ENCODE measurements around the gene CRYL1.
"Not testable (repeated sequence)": the region's sequence is repeated elsewhere in the genome, so short reads cannot be mapped to it uniquely, and the experiment has no call there.

Gene CRYL1

DNA sequence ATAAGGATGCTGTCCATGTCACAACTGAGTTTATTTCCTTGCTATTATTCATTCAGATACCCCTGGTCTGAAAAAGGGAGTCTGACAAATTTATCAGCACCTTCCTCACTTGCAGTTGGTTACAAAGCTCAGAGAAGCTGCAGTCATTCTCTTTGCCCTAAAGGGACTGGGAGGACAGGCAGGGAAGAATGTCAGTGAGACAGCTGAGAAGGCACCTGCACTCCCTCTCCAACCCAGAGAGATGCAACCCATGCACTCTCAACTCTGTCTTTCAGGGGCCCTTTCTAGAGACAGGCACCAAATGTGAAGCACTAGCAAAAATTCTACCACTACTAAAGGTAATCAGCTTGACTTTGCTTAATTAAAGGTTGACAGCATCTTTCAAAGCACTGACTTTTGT is 83.3 kb downstream of the CRYL1 start:
- H3K4me3 ChIP-seq (ENCODE audit: low read length): no peak overlapping the region
- TF ChIP-seq, protein P1, sequence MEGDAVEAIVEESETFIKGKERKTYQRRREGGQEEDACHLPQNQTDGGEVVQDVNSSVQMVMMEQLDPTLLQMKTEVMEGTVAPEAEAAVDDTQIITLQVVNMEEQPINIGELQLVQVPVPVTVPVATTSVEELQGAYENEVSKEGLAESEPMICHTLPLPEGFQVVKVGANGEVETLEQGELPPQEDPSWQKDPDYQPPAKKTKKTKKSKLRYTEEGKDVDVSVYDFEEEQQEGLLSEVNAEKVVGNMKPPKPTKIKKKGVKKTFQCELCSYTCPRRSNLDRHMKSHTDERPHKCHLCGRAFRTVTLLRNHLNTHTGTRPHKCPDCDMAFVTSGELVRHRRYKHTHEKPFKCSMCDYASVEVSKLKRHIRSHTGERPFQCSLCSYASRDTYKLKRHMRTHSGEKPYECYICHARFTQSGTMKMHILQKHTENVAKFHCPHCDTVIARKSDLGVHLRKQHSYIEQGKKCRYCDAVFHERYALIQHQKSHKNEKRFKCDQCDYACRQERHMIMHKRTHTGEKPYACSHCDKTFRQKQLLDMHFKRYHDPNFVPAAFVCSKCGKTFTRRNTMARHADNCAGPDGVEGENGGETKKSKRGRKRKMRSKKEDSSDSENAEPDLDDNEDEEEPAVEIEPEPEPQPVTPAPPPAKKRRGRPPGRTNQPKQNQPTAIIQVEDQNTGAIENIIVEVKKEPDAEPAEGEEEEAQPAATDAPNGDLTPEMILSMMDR (conservative IDR thresholded peaks at IDR 0.05; ENCODE audit: low read length): no peak
- no peak for DNase-seq (ENCODE audit: low read depth)

DNA sequence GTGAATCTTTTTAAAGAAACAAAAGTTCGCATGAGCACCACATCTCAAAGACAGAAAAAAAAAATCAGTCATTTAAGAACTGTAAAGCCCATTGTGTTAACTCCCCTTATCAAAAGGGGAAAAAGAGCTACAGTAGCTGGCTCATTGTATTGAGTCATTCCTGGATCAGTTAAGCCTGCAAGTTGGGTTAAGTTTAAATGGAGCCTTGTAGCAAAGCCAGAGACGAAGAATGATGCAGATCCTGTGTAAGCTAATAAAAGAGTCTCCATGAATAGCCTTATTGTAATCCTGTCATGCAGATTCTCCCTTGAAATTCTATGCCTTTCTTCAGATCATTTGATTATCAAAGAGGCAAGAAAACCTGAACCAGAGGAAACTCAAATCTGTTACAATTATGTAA is 83.8 kb downstream of the CRYL1 start:
- H3K4me3 ChIP-seq (ENCODE audit: low read length): no peak overlapping the region
- TF ChIP-seq, protein P1 (conservative IDR thresholded peaks at IDR 0.05; ENCODE audit: low read length): no peak
- no peak for DNase-seq (ENCODE audit: low read depth)

DNA sequence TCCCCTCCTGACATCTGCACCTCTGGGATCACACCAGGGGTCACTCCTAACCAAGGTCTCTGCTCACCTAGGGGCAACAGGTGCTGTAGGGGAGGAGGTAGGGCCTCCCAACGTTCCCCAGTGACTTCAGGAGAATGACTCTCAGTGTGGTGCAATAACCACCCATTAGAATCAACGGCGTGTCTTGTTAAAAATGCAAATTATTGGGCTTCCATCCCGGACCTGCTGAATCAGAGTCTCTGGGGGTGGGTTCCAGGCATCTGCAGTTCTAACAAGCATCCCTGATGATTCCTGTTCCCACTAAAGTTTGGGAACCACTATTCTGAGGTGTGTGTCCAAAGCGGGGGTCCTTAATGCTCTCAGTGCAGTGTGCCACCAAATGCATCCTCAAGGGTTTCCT is 84.6 kb downstream of the CRYL1 start:
- no peak for DNase-seq (ENCODE audit: low read depth)
- H3K4me3 ChIP-seq (ENCODE audit: low read length): no peak overlapping the region
- TF ChIP-seq, protein P1 (conservative IDR thresholded peaks at IDR 0.05; ENCODE audit: low read length): no peak

DNA sequence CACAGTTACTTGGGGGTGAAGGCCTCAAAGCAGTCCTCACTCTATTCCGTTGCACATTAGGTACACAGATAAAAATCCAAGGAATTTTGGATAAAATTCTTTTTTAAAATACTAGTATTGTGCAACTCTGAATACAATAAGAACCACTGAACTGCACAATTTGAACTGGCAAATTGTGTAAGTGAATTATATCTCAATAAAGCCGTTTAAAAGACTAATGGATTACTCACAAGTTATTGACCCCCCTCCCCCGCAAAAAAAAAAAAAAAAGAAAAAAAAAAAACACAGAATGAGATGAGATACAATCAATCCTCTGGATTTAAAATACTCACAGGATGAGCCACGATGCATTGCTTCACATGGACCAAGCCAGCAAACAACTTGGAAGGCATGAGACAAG is 86.4 kb downstream of the CRYL1 start:
- TF ChIP-seq, protein P1 (conservative IDR thresholded peaks at IDR 0.05; ENCODE audit: low read length): no peak
- peak; percentile 38 for DNase-seq (ENCODE audit: low read depth)
- no peak overlapping the region for H3K4me3 ChIP-seq (ENCODE audit: low read length)

DNA sequence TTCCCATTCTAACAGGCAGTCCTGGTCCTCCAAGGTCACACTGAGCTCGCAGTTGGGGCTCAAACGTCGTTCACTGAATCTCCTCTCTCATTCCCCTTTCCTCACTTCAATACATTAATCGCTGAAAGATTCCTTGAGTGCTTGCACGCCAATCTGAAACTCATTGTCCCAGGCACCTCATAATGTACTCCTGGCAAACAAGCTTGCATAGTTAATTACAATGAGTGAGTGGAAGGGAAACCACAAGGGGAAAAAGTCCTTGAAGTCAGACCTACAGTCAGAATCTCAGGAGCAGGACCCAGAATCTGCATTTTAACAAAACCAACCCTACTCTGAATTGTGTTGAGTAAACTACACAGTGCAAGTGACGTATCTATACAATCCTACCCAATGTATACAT is 86.9 kb downstream of the CRYL1 start:
- no peak overlapping the region for H3K4me3 ChIP-seq (ENCODE audit: low read length)
- DNase-seq (ENCODE audit: low read depth): no peak
- TF ChIP-seq, protein P1 (conservative IDR thresholded peaks at IDR 0.05; ENCODE audit: low read length): no peak

DNA sequence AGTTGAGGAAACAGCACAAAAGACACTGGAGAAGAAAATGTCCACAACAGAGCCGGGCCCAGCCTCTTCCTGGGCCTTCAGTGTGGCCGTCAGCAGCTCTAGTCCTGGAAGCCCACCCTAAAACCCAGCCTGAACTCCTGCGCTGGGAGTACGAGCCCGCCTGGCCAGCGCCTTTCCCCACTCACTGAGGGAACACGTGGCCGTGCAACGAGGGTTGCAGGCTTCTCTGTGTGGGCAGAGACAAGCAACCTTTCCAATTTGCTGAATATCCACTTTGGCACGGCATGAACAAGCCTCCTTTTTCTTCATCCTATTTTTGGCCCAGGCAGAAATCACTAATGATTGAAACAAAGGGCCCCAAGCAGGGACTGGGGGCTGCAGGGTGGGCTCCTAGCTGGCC is 89.2 kb downstream of the CRYL1 start:
- TF ChIP-seq, protein P1 (conservative IDR thresholded peaks at IDR 0.05; ENCODE audit: low read length): no peak
- H3K4me3 ChIP-seq (ENCODE audit: low read length): no peak overlapping the region
- no peak for DNase-seq (ENCODE audit: low read depth)

DNA sequence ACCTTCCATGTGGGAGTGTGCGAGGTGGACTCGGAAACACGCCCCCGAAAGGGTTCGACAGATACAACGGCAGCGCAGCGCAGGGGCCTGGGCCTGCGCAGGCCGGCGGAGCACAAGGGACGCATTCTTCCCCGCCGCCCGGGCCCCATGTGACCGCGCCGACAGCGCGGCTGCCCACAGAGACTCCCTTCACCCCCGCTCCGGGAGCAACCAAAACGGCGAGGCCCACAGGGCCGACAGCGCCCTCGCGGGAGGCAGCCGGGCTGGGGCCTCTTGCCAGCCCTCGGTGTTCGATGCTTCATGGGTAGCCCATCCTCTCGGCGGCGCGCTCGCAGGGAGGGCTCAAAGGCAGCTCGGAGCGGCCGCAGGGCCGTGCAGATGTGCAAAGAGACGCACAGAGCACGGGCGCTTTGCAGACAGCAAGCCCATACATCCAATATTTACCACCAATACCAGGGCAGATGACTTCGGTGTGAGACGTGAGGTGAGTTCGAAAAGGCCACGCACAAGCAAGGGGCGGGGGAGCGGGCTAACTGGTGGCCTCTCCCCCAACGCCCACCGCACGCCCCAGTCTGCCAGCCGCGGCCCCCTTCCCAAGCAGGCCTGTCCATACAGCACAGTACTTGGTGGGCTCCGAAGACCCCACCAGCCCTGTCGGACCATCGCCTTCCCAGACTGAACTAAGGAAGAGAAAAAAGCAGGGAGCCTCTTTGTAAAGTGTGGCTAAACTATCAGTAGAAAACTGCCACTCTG is 89.9 kb downstream of the CRYL1 start:
- H3K4me3 ChIP-seq (ENCODE audit: low read length): no peak overlapping the region
- no peak for DNase-seq (ENCODE audit: low read depth)
- TF ChIP-seq, protein P1 (conservative IDR thresholded peaks at IDR 0.05; ENCODE audit: low read length): no peak

DNA sequence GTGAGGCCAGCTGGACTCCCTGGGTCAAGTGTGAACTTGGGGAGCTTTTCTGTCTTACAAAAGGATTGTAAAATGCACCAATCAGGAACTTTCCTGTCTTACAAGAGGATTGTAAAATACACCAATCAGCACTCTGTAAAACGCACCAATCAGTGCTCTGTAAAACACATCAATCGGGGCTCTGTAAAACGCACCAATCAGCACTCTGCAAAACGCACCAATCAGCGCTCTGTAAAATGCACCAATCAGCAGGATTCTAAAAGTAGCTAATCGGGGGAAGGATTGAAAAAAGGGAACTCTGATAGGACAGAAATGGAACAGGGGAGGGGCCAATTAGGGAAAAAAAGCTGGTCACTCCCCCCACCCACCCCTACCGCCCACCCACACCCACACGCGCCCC is 91.4 kb downstream of the CRYL1 start:
- not testable (repeated sequence) for DNase-seq (ENCODE audit: low read depth)

More for the DNA sequence above, 91.4 kb downstream of the CRYL1 start:
- not testable (repeated sequence) for H3K4me3 ChIP-seq (ENCODE audit: low read length)
